ENCODE results near the gene IL15. TPM values are rescaled to one million over a fixed set of nuclear protein-coding genes. Genes with fewer than 3 reads are reported as not detected.

The IL15 gene
- total and polyA plus RNA-seq, 2 experiments from 2014 or later, result 2.3 to 3.7 TPM

GRCh38 chr4:141659539-141659938, 23.2 kb downstream of the IL15 start (continued):
- TF ChIP-seq CREB1 (CRISPR knock-in tag; IDR thresholded peaks at IDR 0.05; ENCODE audit: low read depth) (no peak), NANOG (IDR thresholded peaks at IDR 0.05; ENCODE audit: borderline replicate concordance) (no peak)

- H3K36me3 Mint-ChIP-seq (ENCODE audit: low read depth), result no peaks in the 10 kb centered on the region
- H3K9me3 Mint-ChIP-seq, result no peaks in the 10 kb centered on the region
- Histone ChIP-seq H3K27ac (ENCODE audit: low read depth) (no peak overlapping the region), H4K20me1 (replicated peaks; ENCODE audit: insufficient read depth) (no peaks in the 10 kb centered on the region), H3K27me3 (ENCODE audit: insufficient read depth) (no peaks in the 10 kb centered on the region), H3K79me2 (replicated peaks; ENCODE audit: insufficient read depth) (no peaks in the 10 kb centered on the region), H2AFZ (no peak overlapping the region), H3K9me2 (ENCODE audit: insufficient read depth) (no peaks in the 10 kb centered on the region), H3K36me3 (ENCODE audit: insufficient read depth) (no peaks in the 10 kb centered on the region), H3K4me1 (ENCODE audit: insufficient read depth) (no peaks in the 10 kb centered on the region), H3F3A (replicated peaks; ENCODE audit: low read depth) (no peaks in the 10 kb centered on the region), H3K4me2 (no peak overlapping the region), H3K4me3 (no peak overlapping the region)
- ATAC-seq (no peak), DNase-seq (ENCODE audit: low spot score) (no peak)
- no peaks in the 10 kb centered on the region for H3K4me1 Mint-ChIP-seq
- H3K27ac Mint-ChIP-seq, result no peak overlapping the region
- TF ChIP-seq ZNF114 (CRISPR knock-in tag; IDR thresholded peaks at IDR 0.05), result no peak
- H3K4me3 Mint-ChIP-seq, result no peak overlapping the region
- no peaks in the 10 kb centered on the region for H3K27me3 Mint-ChIP-seq (ENCODE audit: insufficient read depth, low read depth, poor library complexity)
Observed at GRCh38 chr4:141660880-141661279, 24.5 kb downstream of the IL15 start.

- Histone ChIP-seq H3K27me3 (ENCODE audit: insufficient read depth) (no peaks in the 10 kb centered on the region), H3K4me1 (ENCODE audit: insufficient read depth) (no peaks in the 10 kb centered on the region), H3K79me2 (replicated peaks; ENCODE audit: insufficient read depth) (no peaks in the 10 kb centered on the region), H3K9me2 (ENCODE audit: insufficient read depth) (no peaks in the 10 kb centered on the region), H3K4me3 (no peak overlapping the region), H3K27ac (ENCODE audit: low read depth) (no peak overlapping the region), H3K36me3 (ENCODE audit: insufficient read depth) (no peaks in the 10 kb centered on the region), H3F3A (replicated peaks; ENCODE audit: low read depth) (no peaks in the 10 kb centered on the region), H4K20me1 (replicated peaks; ENCODE audit: insufficient read depth) (no peaks in the 10 kb centered on the region), H2AFZ (no peak overlapping the region), H3K4me2 (no peak overlapping the region)
- Mint-ChIP-seq H3K36me3 (ENCODE audit: low read depth) (no peaks in the 10 kb centered on the region), H3K9me3 (no peaks in the 10 kb centered on the region), H3K4me3 (no peak overlapping the region), H3K4me1 (no peaks in the 10 kb centered on the region), H3K27ac (no peak overlapping the region), H3K27me3 (ENCODE audit: insufficient read depth, low read depth, poor library complexity) (no peaks in the 10 kb centered on the region)
- DNase-seq (ENCODE audit: low spot score) (no peak), ATAC-seq (no peak)
- TF ChIP-seq ZNF462 (CRISPR knock-in tag; IDR thresholded peaks at IDR 0.05) (no peak), NANOG (IDR thresholded peaks at IDR 0.05; ENCODE audit: borderline replicate concordance) (no peak), JUNB (IDR thresholded peaks at IDR 0.05; ENCODE audit: unreplicated experiment) (no peak)
Observed at GRCh38 chr4:141668200-141668910, 32.0 kb downstream of the IL15 start.
